DND-41 (cell line): ENCODE data around the gene PRKRIP1.

ENCODE experiments used
- EZH2 ChIP-seq: IDR thresholded peaks from 3 replicates; pipeline ENCODE4 v1.6.1; 2012; ENCODE audit warnings: borderline replicate concordance, low read depth, mild to moderate bottlenecking, moderate library complexity, low read length, inconsistent platforms; ENCODE audit not compliant: severe bottlenecking
- TF ChIP-seq, protein P1 (sequence below): IDR thresholded peaks from 2 replicates; pipeline ENCODE4 v1.5.1; 2012; ENCODE audit warnings: borderline replicate concordance, low read length, moderate library complexity, mild to moderate bottlenecking; ENCODE audit not compliant: poor library complexity, severe bottlenecking; ENCODE audit errors: extremely low read depth

DNA sequence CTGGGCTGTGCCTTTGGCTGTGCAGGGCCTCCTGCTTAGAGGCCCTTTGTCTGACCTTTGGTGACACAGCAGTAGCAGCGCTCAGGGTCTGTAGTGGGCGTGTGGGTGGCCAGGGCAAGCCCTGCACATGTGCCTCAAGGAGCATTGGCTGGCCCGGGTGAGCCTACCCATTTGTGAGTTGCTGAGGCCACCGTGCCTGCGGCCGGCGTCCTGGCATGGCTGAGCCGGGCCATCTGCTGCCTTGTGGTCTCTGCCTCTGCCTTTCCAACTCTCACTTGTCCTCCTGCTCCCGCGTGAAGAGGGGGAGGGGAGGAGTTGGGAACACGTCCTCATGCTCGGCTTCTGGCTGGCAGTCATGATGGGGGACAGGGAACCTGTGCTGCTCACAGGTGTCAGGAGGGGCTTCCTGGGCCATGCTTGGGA lies 28.0 kb downstream of the PRKRIP1 start:
- TF ChIP-seq, protein P1, sequence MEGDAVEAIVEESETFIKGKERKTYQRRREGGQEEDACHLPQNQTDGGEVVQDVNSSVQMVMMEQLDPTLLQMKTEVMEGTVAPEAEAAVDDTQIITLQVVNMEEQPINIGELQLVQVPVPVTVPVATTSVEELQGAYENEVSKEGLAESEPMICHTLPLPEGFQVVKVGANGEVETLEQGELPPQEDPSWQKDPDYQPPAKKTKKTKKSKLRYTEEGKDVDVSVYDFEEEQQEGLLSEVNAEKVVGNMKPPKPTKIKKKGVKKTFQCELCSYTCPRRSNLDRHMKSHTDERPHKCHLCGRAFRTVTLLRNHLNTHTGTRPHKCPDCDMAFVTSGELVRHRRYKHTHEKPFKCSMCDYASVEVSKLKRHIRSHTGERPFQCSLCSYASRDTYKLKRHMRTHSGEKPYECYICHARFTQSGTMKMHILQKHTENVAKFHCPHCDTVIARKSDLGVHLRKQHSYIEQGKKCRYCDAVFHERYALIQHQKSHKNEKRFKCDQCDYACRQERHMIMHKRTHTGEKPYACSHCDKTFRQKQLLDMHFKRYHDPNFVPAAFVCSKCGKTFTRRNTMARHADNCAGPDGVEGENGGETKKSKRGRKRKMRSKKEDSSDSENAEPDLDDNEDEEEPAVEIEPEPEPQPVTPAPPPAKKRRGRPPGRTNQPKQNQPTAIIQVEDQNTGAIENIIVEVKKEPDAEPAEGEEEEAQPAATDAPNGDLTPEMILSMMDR: no peak
- TF ChIP-seq EZH2: no peak
